ENCODE data around the gene SSBP3.
"Not testable (repeated sequence)": the region's sequence is repeated elsewhere in the genome, so short reads cannot be mapped to it uniquely, and the experiment has no call there.

SSBP3 gene
- 24.2 to 43.3 (median 34.1) reads per million in 4 experiments for total RNA-seq

DNA sequence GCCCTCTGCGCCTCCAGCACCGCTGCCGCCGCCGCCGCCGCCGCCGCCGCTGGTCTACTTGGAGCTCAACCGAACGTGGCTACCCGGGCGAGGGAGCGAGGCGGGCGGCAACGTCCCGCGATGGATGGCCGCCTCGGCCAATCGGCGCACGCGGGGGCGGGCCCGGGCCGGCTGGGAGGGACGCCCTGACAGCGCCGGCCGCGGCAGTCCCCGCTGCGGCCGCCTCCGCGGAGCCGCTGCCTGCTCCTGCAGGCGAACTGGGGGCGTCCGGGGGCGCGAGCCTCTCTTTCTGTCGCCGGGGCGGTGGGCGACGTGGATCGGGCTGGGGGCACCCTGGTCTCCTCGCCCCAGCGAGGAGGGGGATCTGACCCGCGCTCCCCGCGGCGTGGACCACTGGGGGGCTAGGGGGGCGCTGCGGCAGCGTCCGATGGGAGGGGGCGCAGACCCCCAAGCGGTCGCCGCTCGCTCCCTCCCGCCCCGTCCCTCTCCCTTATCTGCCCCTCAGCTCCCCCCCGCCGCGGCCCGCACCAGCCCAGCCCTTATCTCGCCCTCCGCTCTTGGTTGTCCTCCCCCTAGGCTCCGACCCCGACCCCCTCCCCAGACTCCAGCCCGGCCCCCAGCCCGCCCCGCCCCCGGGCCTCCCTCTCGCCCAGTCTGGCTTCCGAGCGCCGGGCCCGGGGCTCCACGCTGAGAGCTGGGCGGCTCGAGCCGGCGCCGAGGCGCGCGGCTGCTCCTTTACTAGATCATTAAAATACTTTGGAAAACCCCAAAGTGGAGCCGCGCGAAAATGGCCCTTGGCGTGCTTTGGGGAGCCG, at the start of gene SSBP3:
Gene SSBP3, minus strand, starts transcription at position 56 of the 815 bp plus-strand sequence.
- DNase-seq = peak; percentile 78

- no peak for DNase-seq
Observed at GRCh38 chr1:54453509-54453908, 47.3 kb upstream of the SSBP3 start.

GRCh38 chr1:54453022-54453421, 46.8 kb upstream of the SSBP3 start:
- no peak for DNase-seq

DNA sequence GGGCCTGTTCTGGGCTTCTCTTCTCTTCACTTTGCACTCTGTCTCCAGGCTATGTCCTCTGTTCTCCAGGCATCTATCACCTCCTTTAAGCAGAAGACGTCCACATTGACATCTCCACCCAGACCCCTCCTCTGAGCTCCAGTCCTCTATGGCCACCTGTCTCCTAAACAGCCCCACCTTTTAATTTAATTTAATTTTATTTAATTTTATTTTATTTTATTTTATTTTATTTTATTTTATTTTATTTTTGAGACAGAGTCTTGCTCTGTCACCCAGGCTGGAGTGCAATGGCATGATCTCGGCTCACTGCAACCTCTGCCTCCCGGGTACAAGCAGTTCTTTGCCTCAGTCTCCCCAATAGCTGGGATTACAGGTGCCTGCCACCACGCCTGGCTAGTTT, 43.2 kb upstream of the SSBP3 start:
- DNase-seq = not testable (repeated sequence)

GRCh38 chr1:54448801-54449200, 42.6 kb upstream of the SSBP3 start:
- DNase-seq = not testable (repeated sequence)

DNA sequence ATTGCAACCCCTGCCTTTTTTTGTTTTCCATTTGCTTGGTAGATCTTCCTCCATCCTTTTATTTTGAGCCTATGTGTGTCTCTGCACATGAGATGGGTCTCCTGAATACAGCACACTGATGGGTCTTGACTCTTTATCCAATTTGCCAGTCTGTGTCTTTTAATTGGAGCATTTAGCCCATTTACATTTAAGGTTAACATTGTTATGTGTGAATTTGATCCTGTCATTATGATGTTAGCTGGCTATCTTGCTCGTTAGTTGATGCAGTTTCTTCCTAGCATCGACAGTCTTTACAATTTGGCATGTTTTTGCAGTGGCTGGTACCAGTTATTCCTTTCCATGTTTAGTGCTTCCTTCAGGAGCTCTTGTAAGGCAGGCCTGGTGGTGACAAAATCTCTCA, 40.9 kb upstream of the SSBP3 start:
- DNase-seq = not testable (repeated sequence)

DNA sequence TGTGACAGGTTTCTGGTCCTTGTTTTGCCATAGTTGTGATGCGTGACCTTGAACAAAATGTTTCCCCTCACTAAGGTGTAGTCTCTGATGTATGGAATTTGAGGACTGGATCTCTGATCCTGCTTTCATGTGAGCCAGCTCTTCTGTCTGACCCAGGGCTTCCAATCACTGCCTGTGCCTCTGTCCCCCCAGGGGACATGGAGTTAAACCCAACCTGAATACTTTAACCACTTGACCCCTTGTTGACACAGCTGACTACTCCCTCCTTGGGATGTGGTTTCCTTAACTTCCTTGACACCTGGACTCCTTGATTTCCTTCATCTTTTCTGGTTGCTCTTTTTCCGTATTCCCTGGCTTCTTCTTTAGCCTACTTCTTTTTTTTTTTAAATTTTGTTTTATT, 36.0 kb upstream of the SSBP3 start:
- DNase-seq = no peak

- no peak for DNase-seq
Observed at GRCh38 chr1:54439550-54440223, 33.5 kb upstream of the SSBP3 start.

GRCh38 chr1:54437783-54438182, 31.6 kb upstream of the SSBP3 start:
- DNase-seq = no peak

GRCh38 chr1:54436826-54437225, 30.6 kb upstream of the SSBP3 start:
- no peak for DNase-seq

- no peak for DNase-seq
Observed at GRCh38 chr1:54429838-54430237, 23.6 kb upstream of the SSBP3 start.

- no peak for DNase-seq
Observed at GRCh38 chr1:54428837-54429518, 22.8 kb upstream of the SSBP3 start.

- no peak for DNase-seq
Observed at GRCh38 chr1:54425152-54425584, 19.0 kb upstream of the SSBP3 start.

DNA sequence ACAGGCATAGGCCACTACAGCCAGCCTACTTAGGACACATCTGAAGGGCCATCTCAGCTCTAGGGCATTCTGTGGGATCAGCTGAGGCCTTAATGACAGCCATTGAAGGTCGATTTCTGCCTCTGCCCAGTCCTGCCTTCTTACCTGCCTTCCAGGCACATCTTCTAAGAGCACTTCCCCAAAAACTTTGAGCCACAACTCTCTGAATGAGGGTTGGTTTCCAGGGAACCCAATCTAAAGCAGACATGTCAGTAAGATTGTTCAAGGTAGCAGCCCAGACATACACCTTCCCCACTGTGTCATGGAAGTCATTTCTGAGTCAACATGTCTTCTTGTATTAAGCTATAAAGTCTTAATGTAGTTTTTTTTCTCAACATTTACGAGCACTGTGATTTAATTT, 18.2 kb upstream of the SSBP3 start:
- no peak for DNase-seq

GRCh38 chr1:54421101-54421504, 14.9 kb upstream of the SSBP3 start:
- DNase-seq = no peak

DNA sequence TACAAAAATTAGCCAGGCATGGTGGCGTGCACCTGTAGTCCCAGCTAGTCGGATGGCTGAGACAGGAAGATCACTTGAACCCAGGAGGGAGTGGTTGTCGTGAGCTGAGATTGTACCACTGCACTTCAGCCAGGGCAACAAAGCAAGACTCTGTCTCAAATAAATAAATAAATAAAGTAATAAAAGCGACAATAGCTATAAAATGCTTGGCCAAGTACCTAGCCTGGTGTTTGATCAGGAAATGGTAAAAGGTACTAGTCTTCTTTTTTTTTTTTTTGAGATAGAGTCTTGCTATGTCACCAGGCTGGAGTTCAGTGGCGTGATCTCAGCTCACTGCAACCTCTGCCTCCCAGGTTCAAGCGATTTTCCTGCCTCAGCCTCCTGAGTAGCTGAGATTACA, 12.4 kb upstream of the SSBP3 start:
- not testable (repeated sequence) for DNase-seq

- DNase-seq = no peak
Observed at GRCh38 chr1:54417123-54417522, 10.9 kb upstream of the SSBP3 start.

DNA sequence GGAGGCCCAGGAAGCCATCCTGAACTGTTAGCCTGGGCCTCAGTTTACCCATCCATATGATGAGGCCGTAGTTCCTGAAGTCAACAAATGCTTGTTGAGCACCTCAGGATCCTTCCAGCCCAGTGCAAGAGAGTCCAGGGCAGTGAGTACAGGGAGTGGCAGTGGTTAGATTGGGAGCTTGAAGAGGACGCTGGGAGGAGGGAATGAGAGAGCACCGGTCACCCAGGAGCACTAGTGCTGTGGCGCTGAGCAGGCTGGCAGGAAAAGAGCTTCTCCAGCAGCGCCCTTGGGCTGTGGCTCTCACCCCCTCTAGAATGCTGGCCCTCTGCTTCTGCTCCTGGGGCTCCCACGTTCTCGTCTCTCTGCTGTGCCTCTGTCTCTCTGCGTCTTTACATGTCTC, 10.2 kb upstream of the SSBP3 start:
- no peak for DNase-seq

DNA sequence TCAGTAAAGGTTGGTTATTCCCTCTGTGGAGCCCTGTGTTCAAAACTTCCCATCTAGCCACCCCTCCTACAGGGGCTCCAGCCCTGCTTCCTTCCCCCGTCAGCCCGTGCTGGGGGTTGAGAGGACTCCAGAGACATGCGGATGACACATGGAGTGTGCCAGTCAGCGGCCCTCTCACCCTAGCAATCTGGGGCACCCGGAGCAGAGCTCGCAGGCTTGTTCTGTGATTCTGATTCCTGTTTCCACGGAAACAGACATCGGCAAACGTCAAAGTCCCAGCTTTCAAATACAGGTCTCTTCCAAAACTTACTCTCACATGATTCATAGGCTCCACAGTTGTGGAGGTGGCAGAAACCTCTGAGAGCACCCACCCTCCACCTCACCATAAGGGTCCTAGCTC, 9.8 kb upstream of the SSBP3 start:
- no peak for DNase-seq

- DNase-seq = no peak
Observed at GRCh38 chr1:54415533-54415932, 9.3 kb upstream of the SSBP3 start.

DNA sequence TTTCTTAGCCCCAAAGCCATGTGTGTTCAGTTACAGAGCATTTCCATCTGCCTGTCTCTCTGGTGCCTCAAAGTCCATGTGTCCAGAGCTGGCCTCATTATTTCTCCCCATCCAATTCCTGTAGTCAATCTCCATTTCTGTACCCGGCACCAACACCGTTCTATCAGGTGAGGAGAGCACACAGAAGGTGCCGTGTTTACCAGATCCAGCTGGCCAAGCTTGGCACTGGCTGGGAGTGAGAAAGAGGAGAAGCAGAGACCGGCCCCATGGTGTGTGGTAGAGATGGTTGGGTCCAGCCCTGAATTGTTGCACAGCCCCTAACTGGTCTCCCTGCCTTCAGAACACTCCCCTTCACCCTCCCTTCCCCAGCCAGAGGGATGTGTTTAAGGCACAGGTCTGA, 7.5 kb upstream of the SSBP3 start:
- DNase-seq = no peak

DNA sequence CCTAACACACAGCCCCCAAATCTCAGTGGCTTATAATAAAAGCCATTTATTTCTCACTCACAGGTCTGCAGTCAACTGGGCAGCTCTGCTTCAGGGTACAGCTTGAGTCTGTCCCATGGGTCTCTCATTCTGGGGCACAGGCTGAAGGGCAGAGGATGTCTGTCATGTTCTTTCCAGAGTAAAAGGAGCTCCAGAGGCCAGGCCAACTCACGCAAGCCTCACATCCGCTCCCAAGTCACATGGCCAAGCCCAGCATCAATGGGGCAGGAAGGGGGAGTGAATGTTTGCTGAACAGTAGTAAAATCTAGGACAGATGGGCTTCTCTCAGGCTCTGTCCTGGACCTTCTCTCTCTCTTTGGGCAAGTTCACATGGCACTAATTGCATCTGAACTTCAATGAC, 7.1 kb upstream of the SSBP3 start:
- DNase-seq = no peak

DNA sequence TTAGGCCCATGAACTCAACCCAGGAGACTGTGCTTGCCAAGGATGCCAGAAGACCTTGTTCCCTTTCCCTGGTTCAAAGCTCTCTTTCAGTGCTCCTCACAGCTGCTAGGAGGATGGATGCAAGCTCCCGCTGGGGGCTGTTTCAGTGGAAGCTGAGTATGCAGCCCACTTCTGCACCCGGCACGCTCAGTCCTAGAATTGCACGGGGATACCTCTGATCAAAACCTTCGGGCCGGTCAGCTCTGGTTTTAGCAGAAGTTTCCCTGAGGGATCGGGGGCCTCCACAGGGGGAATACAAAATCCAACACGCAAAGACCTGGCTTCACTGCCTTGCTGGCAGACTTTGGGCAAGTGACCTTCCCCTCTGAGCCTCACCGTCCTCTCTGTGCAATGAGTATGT, 4.2 kb upstream of the SSBP3 start:
- DNase-seq = no peak
